ENCODE results near the gene SHROOM3.

SHROOM3 gene

GRCh38 chr4:76791479-76791878, 356.4 kb downstream of the SHROOM3 start:
- Histone ChIP-seq H2BK12ac (ENCODE audit: low read length in 2 of 2) (no peak overlapping the region), H3K18ac (ENCODE audit: low read depth in 1 of 2, low read length in 2 of 2) (no peak overlapping the region), H3K27ac (ENCODE audit: low read length, poor library complexity, severe bottlenecking) (no peak overlapping the region), H2BK15ac (ENCODE audit: low read depth, poor library complexity, severe bottlenecking) (no peak overlapping the region), H3K4me2 (ENCODE audit: low read length, poor library complexity, severe bottlenecking) (no peak overlapping the region), H3K4ac (ENCODE audit: low read depth in 1 of 2, low read length in 2 of 2) (no peak overlapping the region), H3K14ac (ENCODE audit: low read length in 2 of 2) (no peak overlapping the region), H3K4me1 (ENCODE audit: control insufficient read depth, insufficient read depth, low read depth, low read length) (no peaks in the 10 kb centered on the region), H3K79me1 (replicated peaks; ENCODE audit: low read length, poor library complexity, severe bottlenecking) (no peaks in the 10 kb centered on the region), H3K27me3 (ENCODE audit: control insufficient read depth in 1 of 2, insufficient read depth in 1 of 2, low read length in 2 of 2) (no peaks in the 10 kb centered on the region), H2AFZ (ENCODE audit: low read depth, low read length) (no peak overlapping the region), H2BK120ac (ENCODE audit: low read depth, low read length) (no peak overlapping the region), H2AK5ac (ENCODE audit: low read length, severe bottlenecking) (no peak overlapping the region), H2BK5ac (ENCODE audit: low read depth, low read length, poor library complexity, severe bottlenecking) (no peak overlapping the region), H3K9ac (ENCODE audit: low read length) (no peak overlapping the region), H3K9me3 (ENCODE audit: control insufficient read depth, low read length) (no peaks in the 10 kb centered on the region), H3K4me3 (ENCODE audit: insufficient read depth in 1 of 2, low read depth in 1 of 2, low read length in 2 of 2) (no peak overlapping the region), H3K36me3 (ENCODE audit: control insufficient read depth in 1 of 2, insufficient read depth in 2 of 2, low read depth in 1 of 2, low read length in 2 of 2) (peaks cover 5 to 8% of the 10 kb centered on the region in 2 experiments), H3K23ac (ENCODE audit: low read length in 2 of 2) (no peak overlapping the region), H4K91ac (ENCODE audit: low read length) (no peak overlapping the region), H4K8ac (ENCODE audit: low read length) (no peak overlapping the region)
- no peak for DNase-seq

- H4K8ac ChIP-seq (ENCODE audit: low read length): no peak overlapping the region
- no peak overlapping the region for H3K9ac ChIP-seq (ENCODE audit: low read length)
- H3K36me3 ChIP-seq (ENCODE audit: control insufficient read depth in 1 of 2, insufficient read depth in 2 of 2, low read depth in 1 of 2, low read length in 2 of 2): no peaks in the 10 kb centered on the region
- no peak overlapping the region for H3K14ac ChIP-seq (ENCODE audit: low read length in 2 of 2)
- H3K79me1 ChIP-seq (replicated peaks; ENCODE audit: low read length, poor library complexity, severe bottlenecking): no peaks in the 10 kb centered on the region
- no peak overlapping the region for H3K18ac ChIP-seq (ENCODE audit: low read depth in 1 of 2, low read length in 2 of 2)
- no peak overlapping the region for H3K4ac ChIP-seq (ENCODE audit: low read depth in 1 of 2, low read length in 2 of 2)
- H3K4me1 ChIP-seq (ENCODE audit: control insufficient read depth, insufficient read depth, low read depth, low read length): no peaks in the 10 kb centered on the region
- no peaks in the 10 kb centered on the region for H3K27me3 ChIP-seq (ENCODE audit: control insufficient read depth in 1 of 2, insufficient read depth in 1 of 2, low read length in 2 of 2)
- H3K4me3 ChIP-seq (ENCODE audit: insufficient read depth in 1 of 2, low read depth in 1 of 2, low read length in 2 of 2): no peak overlapping the region
- no peak overlapping the region for H2AK5ac ChIP-seq (ENCODE audit: low read length, severe bottlenecking)
- H3K27ac ChIP-seq (ENCODE audit: low read length, poor library complexity, severe bottlenecking): no peak overlapping the region
- H2BK12ac ChIP-seq (ENCODE audit: low read length in 2 of 2): no peak overlapping the region
- H3K4me2 ChIP-seq (ENCODE audit: low read length, poor library complexity, severe bottlenecking): no peak overlapping the region
- H2BK120ac ChIP-seq (ENCODE audit: low read depth, low read length): no peak overlapping the region
- DNase-seq: no peak
- no peak overlapping the region for H2BK5ac ChIP-seq (ENCODE audit: low read depth, low read length, poor library complexity, severe bottlenecking)
- no peak overlapping the region for H2BK15ac ChIP-seq (ENCODE audit: low read depth, poor library complexity, severe bottlenecking)
- H4K91ac ChIP-seq (ENCODE audit: low read length): no peak overlapping the region
- no peaks in the 10 kb centered on the region for H3K9me3 ChIP-seq (ENCODE audit: control insufficient read depth, low read length)
- no peak overlapping the region for H2AFZ ChIP-seq (ENCODE audit: low read depth, low read length)
- H3K23ac ChIP-seq (ENCODE audit: low read length in 2 of 2): no peak overlapping the region
Observed at GRCh38 chr4:76792418-76792817, 357.4 kb downstream of the SHROOM3 start.

GRCh38 chr4:76795243-76795642, 360.2 kb downstream of the SHROOM3 start:
- Histone ChIP-seq H3K9me3 (ENCODE audit: control insufficient read depth, low read length) (no peaks in the 10 kb centered on the region), H3K27me3 (ENCODE audit: control insufficient read depth in 1 of 2, insufficient read depth in 1 of 2, low read length in 2 of 2) (no peaks in the 10 kb centered on the region), H2BK12ac (ENCODE audit: low read length in 2 of 2) (no peak overlapping the region), H3K4ac (ENCODE audit: low read depth in 1 of 2, low read length in 2 of 2) (no peak overlapping the region), H3K4me2 (ENCODE audit: low read length, poor library complexity, severe bottlenecking) (no peak overlapping the region), H4K91ac (ENCODE audit: low read length) (no peak overlapping the region), H2BK120ac (ENCODE audit: low read depth, low read length) (no peak overlapping the region), H3K79me1 (replicated peaks; ENCODE audit: low read length, poor library complexity, severe bottlenecking) (no peaks in the 10 kb centered on the region), H4K8ac (ENCODE audit: low read length) (no peak overlapping the region), H2AFZ (ENCODE audit: low read depth, low read length) (no peak overlapping the region), H3K18ac (ENCODE audit: low read depth in 1 of 2, low read length in 2 of 2) (no peak overlapping the region), H2BK5ac (ENCODE audit: low read depth, low read length, poor library complexity, severe bottlenecking) (no peak overlapping the region), H3K4me3 (ENCODE audit: insufficient read depth in 1 of 2, low read depth in 1 of 2, low read length in 2 of 2) (no peak overlapping the region), H2AK5ac (ENCODE audit: low read length, severe bottlenecking) (no peak overlapping the region), H3K23ac (ENCODE audit: low read length in 2 of 2) (no peak overlapping the region), H3K14ac (ENCODE audit: low read length in 2 of 2) (no peak overlapping the region), H3K27ac (ENCODE audit: low read length, poor library complexity, severe bottlenecking) (no peak overlapping the region), H3K4me1 (ENCODE audit: control insufficient read depth, insufficient read depth, low read depth, low read length) (no peaks in the 10 kb centered on the region), H3K9ac (ENCODE audit: low read length) (no peak overlapping the region), H3K36me3 (ENCODE audit: control insufficient read depth in 1 of 2, insufficient read depth in 2 of 2, low read depth in 1 of 2, low read length in 2 of 2) (no peaks in the 10 kb centered on the region), H2BK15ac (ENCODE audit: low read depth, poor library complexity, severe bottlenecking) (no peak overlapping the region)
- DNase-seq: no peak

GRCh38 chr4:76799140-76799539, 364.1 kb downstream of the SHROOM3 start:
- no peak overlapping the region for H3K14ac ChIP-seq (ENCODE audit: low read length in 2 of 2)
- WGBS: 52% methylated on average over 6 of the region's 7 CpGs
- H3K79me1 ChIP-seq (replicated peaks; ENCODE audit: low read length, poor library complexity, severe bottlenecking): no peaks in the 10 kb centered on the region
- no peak overlapping the region for H3K18ac ChIP-seq (ENCODE audit: low read depth in 1 of 2, low read length in 2 of 2)
- H3K36me3 ChIP-seq (ENCODE audit: control insufficient read depth in 1 of 2, insufficient read depth in 2 of 2, low read depth in 1 of 2, low read length in 2 of 2): no peaks in the 10 kb centered on the region
- H2AFZ ChIP-seq (ENCODE audit: low read depth, low read length): no peak overlapping the region
- no peak overlapping the region for H2BK15ac ChIP-seq (ENCODE audit: low read depth, poor library complexity, severe bottlenecking)
- no peak overlapping the region for H2BK5ac ChIP-seq (ENCODE audit: low read depth, low read length, poor library complexity, severe bottlenecking)
- no peak overlapping the region for H3K23ac ChIP-seq (ENCODE audit: low read length in 2 of 2)
- no peak overlapping the region for H3K27ac ChIP-seq (ENCODE audit: low read length, poor library complexity, severe bottlenecking)
- H3K4me3 ChIP-seq (ENCODE audit: insufficient read depth in 1 of 2, low read depth in 1 of 2, low read length in 2 of 2): no peak overlapping the region
- H3K9me3 ChIP-seq (ENCODE audit: control insufficient read depth, low read length): no peaks in the 10 kb centered on the region
- H2AK5ac ChIP-seq (ENCODE audit: low read length, severe bottlenecking): no peak overlapping the region
- H4K91ac ChIP-seq (ENCODE audit: low read length): no peak overlapping the region
- peak overlapping the region; percentile 19 for H4K8ac ChIP-seq (ENCODE audit: low read length)
- no peaks in the 10 kb centered on the region for H3K27me3 ChIP-seq (ENCODE audit: control insufficient read depth in 1 of 2, insufficient read depth in 1 of 2, low read length in 2 of 2)
- no peak for DNase-seq
- peaks cover 13% of the 10 kb centered on the region for H3K4me1 ChIP-seq (ENCODE audit: control insufficient read depth, insufficient read depth, low read depth, low read length)
- peak overlapping the region in 1 of 2 experiments; percentile 87 for H2BK12ac ChIP-seq (ENCODE audit: low read length in 2 of 2)
- H3K4me2 ChIP-seq (ENCODE audit: low read length, poor library complexity, severe bottlenecking): no peak overlapping the region
- H3K9ac ChIP-seq (ENCODE audit: low read length): no peak overlapping the region
- H2BK120ac ChIP-seq (ENCODE audit: low read depth, low read length): no peak overlapping the region
- H3K4ac ChIP-seq (ENCODE audit: low read depth in 1 of 2, low read length in 2 of 2): no peak overlapping the region
